Panc1 (cell line): ENCODE measurements around the gene FABP1.

Source experiments
- POLR2AphosphoS5 ChIP-seq: IDR thresholded peaks from 2 replicates; pipeline ENCODE4 v1.6.1; 2012; ENCODE audit warnings: mild to moderate bottlenecking, low read depth, low read length, moderate library complexity
- SIN3A ChIP-seq: IDR thresholded peaks from 2 replicates; pipeline ENCODE4 v1.6.1; 2012; ENCODE audit warnings: low read depth, mild to moderate bottlenecking, low read length, moderate library complexity, borderline replicate concordance; ENCODE audit not compliant: insufficient read depth
- TCF7L2 ChIP-seq: IDR thresholded peaks from 2 replicates; pipeline ENCODE4 v1.6.1; 2011; ENCODE audit warnings: mild to moderate bottlenecking, low read depth, low read length, inconsistent platforms
- TF ChIP-seq, protein P1 (sequence below): fragments of 450-650 bp; IDR thresholded peaks from 2 replicates; pipeline ENCODE4 v1.5.1; 2017; ENCODE audit warnings: mild to moderate bottlenecking
- TF ChIP-seq, protein P2 (sequence below), 2 experiments: IDR thresholded peaks; 2 replicates each; pipeline ENCODE4 v1.6.1; 2011 to 2012; ENCODE audit warnings: low read depth in 2 of 2, control low read depth in 1 of 2, low read length in 1 of 2, mild to moderate bottlenecking in 1 of 2, moderate library complexity in 1 of 2; ENCODE audit not compliant: insufficient read depth in 1 of 2

DNA sequence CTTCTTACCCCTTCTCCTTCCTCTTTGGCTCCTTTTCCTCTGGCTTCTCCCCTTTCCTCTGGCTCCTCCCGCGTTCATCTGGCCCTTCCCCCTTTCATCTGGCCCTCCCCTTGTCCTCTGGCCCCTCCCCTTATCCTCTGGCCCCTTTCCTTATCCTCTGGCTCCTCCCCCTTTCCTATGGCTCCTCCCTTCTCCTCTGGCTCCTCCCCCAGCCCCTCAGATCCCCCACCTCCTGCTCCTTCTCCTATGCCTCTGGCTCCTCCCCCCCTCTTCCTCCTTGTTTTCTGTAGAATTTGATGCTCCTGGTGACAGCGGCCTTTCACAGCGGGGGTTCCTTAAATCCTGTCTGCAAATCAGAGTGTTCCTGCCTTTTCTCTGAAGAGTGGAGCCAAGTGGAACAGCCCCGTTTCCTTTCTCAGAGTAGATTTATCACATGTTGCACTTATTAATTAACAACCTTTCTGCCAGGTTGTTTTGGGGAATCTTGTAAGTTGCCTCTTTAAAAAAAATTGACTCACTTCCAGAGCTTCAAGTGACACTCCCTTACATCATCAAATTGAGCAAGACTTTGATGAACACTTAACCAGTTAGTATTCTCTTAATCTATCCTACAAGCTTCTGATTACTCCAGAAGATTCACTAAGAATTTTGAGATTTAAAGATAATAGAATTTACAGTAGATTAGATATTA lies 27.9 kb downstream of the FABP1 start:
- TF ChIP-seq POLR2AphosphoS5 (no peak), TCF7L2 (no peak), SIN3A (no peak)
- TF ChIP-seq, protein P1, sequence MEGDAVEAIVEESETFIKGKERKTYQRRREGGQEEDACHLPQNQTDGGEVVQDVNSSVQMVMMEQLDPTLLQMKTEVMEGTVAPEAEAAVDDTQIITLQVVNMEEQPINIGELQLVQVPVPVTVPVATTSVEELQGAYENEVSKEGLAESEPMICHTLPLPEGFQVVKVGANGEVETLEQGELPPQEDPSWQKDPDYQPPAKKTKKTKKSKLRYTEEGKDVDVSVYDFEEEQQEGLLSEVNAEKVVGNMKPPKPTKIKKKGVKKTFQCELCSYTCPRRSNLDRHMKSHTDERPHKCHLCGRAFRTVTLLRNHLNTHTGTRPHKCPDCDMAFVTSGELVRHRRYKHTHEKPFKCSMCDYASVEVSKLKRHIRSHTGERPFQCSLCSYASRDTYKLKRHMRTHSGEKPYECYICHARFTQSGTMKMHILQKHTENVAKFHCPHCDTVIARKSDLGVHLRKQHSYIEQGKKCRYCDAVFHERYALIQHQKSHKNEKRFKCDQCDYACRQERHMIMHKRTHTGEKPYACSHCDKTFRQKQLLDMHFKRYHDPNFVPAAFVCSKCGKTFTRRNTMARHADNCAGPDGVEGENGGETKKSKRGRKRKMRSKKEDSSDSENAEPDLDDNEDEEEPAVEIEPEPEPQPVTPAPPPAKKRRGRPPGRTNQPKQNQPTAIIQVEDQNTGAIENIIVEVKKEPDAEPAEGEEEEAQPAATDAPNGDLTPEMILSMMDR: no peak
- TF ChIP-seq, protein P2, sequence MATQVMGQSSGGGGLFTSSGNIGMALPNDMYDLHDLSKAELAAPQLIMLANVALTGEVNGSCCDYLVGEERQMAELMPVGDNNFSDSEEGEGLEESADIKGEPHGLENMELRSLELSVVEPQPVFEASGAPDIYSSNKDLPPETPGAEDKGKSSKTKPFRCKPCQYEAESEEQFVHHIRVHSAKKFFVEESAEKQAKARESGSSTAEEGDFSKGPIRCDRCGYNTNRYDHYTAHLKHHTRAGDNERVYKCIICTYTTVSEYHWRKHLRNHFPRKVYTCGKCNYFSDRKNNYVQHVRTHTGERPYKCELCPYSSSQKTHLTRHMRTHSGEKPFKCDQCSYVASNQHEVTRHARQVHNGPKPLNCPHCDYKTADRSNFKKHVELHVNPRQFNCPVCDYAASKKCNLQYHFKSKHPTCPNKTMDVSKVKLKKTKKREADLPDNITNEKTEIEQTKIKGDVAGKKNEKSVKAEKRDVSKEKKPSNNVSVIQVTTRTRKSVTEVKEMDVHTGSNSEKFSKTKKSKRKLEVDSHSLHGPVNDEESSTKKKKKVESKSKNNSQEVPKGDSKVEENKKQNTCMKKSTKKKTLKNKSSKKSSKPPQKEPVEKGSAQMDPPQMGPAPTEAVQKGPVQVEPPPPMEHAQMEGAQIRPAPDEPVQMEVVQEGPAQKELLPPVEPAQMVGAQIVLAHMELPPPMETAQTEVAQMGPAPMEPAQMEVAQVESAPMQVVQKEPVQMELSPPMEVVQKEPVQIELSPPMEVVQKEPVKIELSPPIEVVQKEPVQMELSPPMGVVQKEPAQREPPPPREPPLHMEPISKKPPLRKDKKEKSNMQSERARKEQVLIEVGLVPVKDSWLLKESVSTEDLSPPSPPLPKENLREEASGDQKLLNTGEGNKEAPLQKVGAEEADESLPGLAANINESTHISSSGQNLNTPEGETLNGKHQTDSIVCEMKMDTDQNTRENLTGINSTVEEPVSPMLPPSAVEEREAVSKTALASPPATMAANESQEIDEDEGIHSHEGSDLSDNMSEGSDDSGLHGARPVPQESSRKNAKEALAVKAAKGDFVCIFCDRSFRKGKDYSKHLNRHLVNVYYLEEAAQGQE (IDR thresholded peaks at IDR 0.05; ENCODE audit: insufficient read depth in 1 of 2, low read depth in 2 of 2, low read length in 1 of 2): no peak
